Measurements from ENCODE around the gene SLC8A2. TPM values are rescaled to one million over a fixed set of nuclear protein-coding genes. Genes with fewer than 3 reads are reported as not detected.

Gene SLC8A2
- total RNA-seq, 1 donor = not detected

DNA sequence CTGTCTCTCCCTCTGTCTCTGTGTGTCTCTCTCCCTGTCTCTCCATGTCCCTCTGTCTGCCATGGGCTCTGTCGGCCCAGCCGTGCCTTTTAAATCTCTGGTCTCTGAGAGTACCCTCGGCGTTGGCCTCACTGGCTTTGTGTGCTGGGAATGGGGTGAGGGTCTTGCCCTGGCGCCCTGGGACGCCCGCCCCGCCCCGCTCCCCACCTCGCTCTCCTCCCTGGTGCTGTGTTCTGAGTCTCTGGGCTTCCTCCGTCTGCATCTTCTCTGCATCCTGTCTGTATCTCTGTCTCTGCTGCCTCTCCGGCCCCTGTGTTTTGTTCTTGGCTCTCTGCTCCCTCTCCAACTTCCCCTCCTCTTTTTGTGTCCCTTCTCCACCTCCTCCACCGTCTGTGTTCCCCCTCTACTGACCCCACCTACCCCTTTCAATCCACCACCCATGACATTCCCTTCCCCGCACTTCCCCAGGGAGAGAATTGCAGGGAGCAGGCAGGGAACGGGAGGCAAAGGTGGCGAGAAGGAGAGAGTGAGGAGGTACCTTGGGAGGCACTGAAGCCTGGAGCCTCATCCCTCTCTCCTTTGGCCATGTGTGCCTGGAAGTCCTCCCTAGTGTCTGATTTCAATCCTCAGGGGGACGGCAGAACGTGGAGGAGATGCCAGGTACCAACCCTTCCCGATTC, 48.4 kb downstream of the SLC8A2 start:
- H3K4me1 ChIP-seq (ENCODE audit: insufficient read depth, low read length) = peaks cover 14% of the 10 kb centered on the region
- H3K27me3 ChIP-seq (ENCODE audit: insufficient read depth, low read length) = peaks cover 52% of the 10 kb centered on the region
- H3K9me3 ChIP-seq (ENCODE audit: low read depth, low read length) = no peaks in the 10 kb centered on the region
- H3K4me3 ChIP-seq (ENCODE audit: low read length) = no peak overlapping the region

- Histone ChIP-seq H3K27me3 (ENCODE audit: insufficient read depth, low read length) (peaks cover 53% of the 10 kb centered on the region), H3K4me3 (ENCODE audit: low read length) (no peak overlapping the region), H3K9me3 (ENCODE audit: low read depth, low read length) (no peaks in the 10 kb centered on the region), H3K4me1 (ENCODE audit: insufficient read depth, low read length) (peaks cover 9% of the 10 kb centered on the region)
Measured at GRCh38 chr19:47422417-47423163, 49.1 kb downstream of the SLC8A2 start.

GRCh38 chr19:47421844-47422395, 49.8 kb downstream of the SLC8A2 start:
- peaks cover 6% of the 10 kb centered on the region for H3K4me1 ChIP-seq (ENCODE audit: insufficient read depth, low read length)
- no peaks in the 10 kb centered on the region for H3K9me3 ChIP-seq (ENCODE audit: low read depth, low read length)
- peaks cover 59% of the 10 kb centered on the region for H3K27me3 ChIP-seq (ENCODE audit: insufficient read depth, low read length)
- no peak overlapping the region for H3K4me3 ChIP-seq (ENCODE audit: low read length)

- no peak overlapping the region for H3K4me3 ChIP-seq (ENCODE audit: low read length)
Measured at GRCh38 chr19:47421244-47421786, 50.4 kb downstream of the SLC8A2 start.

GRCh38 chr19:47419789-47420188, 51.9 kb downstream of the SLC8A2 start:
- H3K9me3 ChIP-seq (ENCODE audit: low read depth, low read length) = no peaks in the 10 kb centered on the region
- no peak overlapping the region for H3K4me3 ChIP-seq (ENCODE audit: low read length)
- H3K4me1 ChIP-seq (ENCODE audit: insufficient read depth, low read length) = peaks cover 6% of the 10 kb centered on the region
- H3K27me3 ChIP-seq (ENCODE audit: insufficient read depth, low read length) = peaks cover 68% of the 10 kb centered on the region

More at GRCh38 chr19:47421244-47421786, 50.4 kb downstream of the SLC8A2 start:
- peaks cover 63% of the 10 kb centered on the region for H3K27me3 ChIP-seq (ENCODE audit: insufficient read depth, low read length)
- no peaks in the 10 kb centered on the region for H3K9me3 ChIP-seq (ENCODE audit: low read depth, low read length)
- H3K4me1 ChIP-seq (ENCODE audit: insufficient read depth, low read length) = peaks cover 6% of the 10 kb centered on the region

- Histone ChIP-seq H3K4me1 (ENCODE audit: insufficient read depth, low read length) (peaks cover 6% of the 10 kb centered on the region), H3K9me3 (ENCODE audit: low read depth, low read length) (no peaks in the 10 kb centered on the region), H3K4me3 (ENCODE audit: low read length) (no peak within 1 kb of the TSS), H3K27me3 (ENCODE audit: insufficient read depth, low read length) (peaks cover 68% of the 10 kb centered on the region)
Measured at GRCh38 chr19:47419030-47419783, 52.5 kb downstream of the SLC8A2 start, which contains the start of gene MEIS3. TSS of gene MEIS3 (minus strand) at chr19:47419527. CDS start at chr19:47419081, 446 bp downstream.

DNA sequence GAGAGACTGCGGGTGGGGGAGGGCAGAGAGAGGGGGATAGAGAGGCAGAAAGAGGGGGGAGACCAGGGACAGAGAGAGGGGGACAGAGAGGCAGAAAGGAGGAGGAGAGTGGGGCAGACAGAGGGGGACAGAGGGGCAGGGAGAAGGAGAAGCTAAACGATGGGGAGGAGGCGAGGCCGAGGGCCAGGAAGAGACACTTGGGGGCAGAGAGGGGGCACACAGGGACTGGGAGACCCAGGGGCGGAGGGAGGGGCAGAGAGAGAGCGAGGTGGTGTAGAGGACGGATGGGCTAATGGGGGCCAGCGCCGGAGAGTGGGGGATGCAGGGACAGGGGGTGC, 53.0 kb downstream of the SLC8A2 start:
- peaks cover 6% of the 10 kb centered on the region for H3K4me1 ChIP-seq (ENCODE audit: insufficient read depth, low read length)
- H3K4me3 ChIP-seq (ENCODE audit: low read length) = no peak overlapping the region
- H3K9me3 ChIP-seq (ENCODE audit: low read depth, low read length) = no peaks in the 10 kb centered on the region
- peaks cover 63% of the 10 kb centered on the region for H3K27me3 ChIP-seq (ENCODE audit: insufficient read depth, low read length)

GRCh38 chr19:47417746-47418691, 53.7 kb downstream of the SLC8A2 start:
- H3K4me1 ChIP-seq (ENCODE audit: insufficient read depth, low read length) = peaks cover 6% of the 10 kb centered on the region
- no peaks in the 10 kb centered on the region for H3K9me3 ChIP-seq (ENCODE audit: low read depth, low read length)
- peaks cover 58% of the 10 kb centered on the region for H3K27me3 ChIP-seq (ENCODE audit: insufficient read depth, low read length)
- no peak overlapping the region for H3K4me3 ChIP-seq (ENCODE audit: low read length)

- H3K9me3 ChIP-seq (ENCODE audit: low read depth, low read length) = no peaks in the 10 kb centered on the region
- H3K4me1 ChIP-seq (ENCODE audit: insufficient read depth, low read length) = peaks cover 6% of the 10 kb centered on the region
- no peak overlapping the region for H3K4me3 ChIP-seq (ENCODE audit: low read length)
- peaks cover 50% of the 10 kb centered on the region for H3K27me3 ChIP-seq (ENCODE audit: insufficient read depth, low read length)
Measured at GRCh38 chr19:47417107-47417745, 54.5 kb downstream of the SLC8A2 start.

- H3K27me3 ChIP-seq (ENCODE audit: insufficient read depth, low read length) = peaks cover 46% of the 10 kb centered on the region
- peaks cover 6% of the 10 kb centered on the region for H3K4me1 ChIP-seq (ENCODE audit: insufficient read depth, low read length)
- H3K4me3 ChIP-seq (ENCODE audit: low read length) = no peak overlapping the region
- no peaks in the 10 kb centered on the region for H3K9me3 ChIP-seq (ENCODE audit: low read depth, low read length)
Measured at GRCh38 chr19:47416643-47416985, 55.1 kb downstream of the SLC8A2 start.

GRCh38 chr19:47415953-47416642, 55.6 kb downstream of the SLC8A2 start:
- H3K4me3 ChIP-seq (ENCODE audit: low read length) = no peak overlapping the region
- H3K27me3 ChIP-seq (ENCODE audit: insufficient read depth, low read length) = peaks cover 41% of the 10 kb centered on the region
- peaks cover 6% of the 10 kb centered on the region for H3K4me1 ChIP-seq (ENCODE audit: insufficient read depth, low read length)
- H3K9me3 ChIP-seq (ENCODE audit: low read depth, low read length) = no peaks in the 10 kb centered on the region

DNA sequence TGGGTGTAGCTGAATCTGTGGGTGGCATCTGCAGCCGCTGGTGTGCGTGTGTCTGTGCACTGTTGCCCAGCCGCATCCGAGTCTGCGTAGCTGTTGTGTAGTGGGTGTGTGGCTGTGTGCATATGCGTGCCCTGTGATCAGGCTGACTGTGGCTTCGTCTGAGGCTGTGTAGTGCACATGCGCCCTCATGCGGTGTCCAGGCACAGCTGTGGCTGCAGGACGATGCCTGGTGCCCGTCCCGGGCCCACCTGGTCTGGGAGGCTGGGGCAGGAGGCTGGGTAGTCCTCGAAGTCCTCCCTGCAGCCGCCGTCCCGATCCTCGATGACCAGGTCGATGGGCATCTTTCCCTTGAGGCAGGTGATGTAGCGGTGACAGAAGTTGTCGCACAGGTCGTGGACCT, 57.2 kb downstream of the SLC8A2 start:
- Histone ChIP-seq H3K27me3 (ENCODE audit: insufficient read depth, low read length) (peaks cover 28% of the 10 kb centered on the region), H3K4me1 (ENCODE audit: insufficient read depth, low read length) (peaks cover 6% of the 10 kb centered on the region), H3K9me3 (ENCODE audit: low read depth, low read length) (no peaks in the 10 kb centered on the region), H3K4me3 (ENCODE audit: low read length) (no peak overlapping the region)

GRCh38 chr19:47413941-47414340, 57.8 kb downstream of the SLC8A2 start:
- Histone ChIP-seq H3K9me3 (ENCODE audit: low read depth, low read length) (no peaks in the 10 kb centered on the region), H3K4me3 (ENCODE audit: low read length) (no peak overlapping the region), H3K4me1 (ENCODE audit: insufficient read depth, low read length) (peaks cover 6% of the 10 kb centered on the region), H3K27me3 (ENCODE audit: insufficient read depth, low read length) (peaks cover 27% of the 10 kb centered on the region)
